Right lobe of liver (tissue), 4 donors: ENCODE measurements around the gene KIAA1671.

Source experiments
- CTCF ChIP-seq, 4 donors: fragments of 200-600 bp in 3 of 4; fragments of 450-650 bp in 1 of 4; IDR thresholded peaks; one replicate each; pipeline versions ENCODE4 v1.5.1 to v1.8.0; 2016 to 2022; ENCODE audit warnings: antibody characterized with exemption in 4 of 4, mild to moderate bottlenecking in 2 of 4
- POLR2A ChIP-seq: fragments of 450-650 bp; IDR thresholded peaks from one replicate; pipeline ENCODE4 v1.6.1; 2017; ENCODE audit warnings: antibody characterized with exemption, mild to moderate bottlenecking
- donor health status: DM: no; HTN: no; CAD: no.
- donor health status: DM: no; HTN: no; CAD: no.
- donor health status: DM: no; HTN: yes; CAD: no.

GRCh38 chr22:24953384-24954113 lies 1.0 kb downstream of the KIAA1671 start:
- TF ChIP-seq POLR2A (no peak), CTCF (IDR thresholded peaks at IDR 0.05) (no peak)
